MM.1S (cell line): ENCODE measurements around the gene RNF10.

Experiments used
- CTCF ChIP-seq: fragments of 300-600 bp; sonication (generic); IDR thresholded peaks from 2 replicates; pipeline ENCODE4 v1.5.1; 2016; ENCODE audit warnings: antibody characterized with exemption, low read length, mixed read lengths
- EZH2 ChIP-seq: fragments of 300-600 bp; sonication (generic); optimal IDR thresholded peaks from 2 replicates; pipeline ENCODE3; 2017; ENCODE audit warnings: low read depth, mild to moderate bottlenecking, antibody characterized with exemption, low read length, mixed read lengths
- EZH2phosphoT487 ChIP-seq: fragments of 300-600 bp; sonication (generic); IDR thresholded peaks from 2 replicates; pipeline ENCODE4 v1.6.1; 2018; ENCODE audit warnings: antibody characterized with exemption, low read length

DNA sequence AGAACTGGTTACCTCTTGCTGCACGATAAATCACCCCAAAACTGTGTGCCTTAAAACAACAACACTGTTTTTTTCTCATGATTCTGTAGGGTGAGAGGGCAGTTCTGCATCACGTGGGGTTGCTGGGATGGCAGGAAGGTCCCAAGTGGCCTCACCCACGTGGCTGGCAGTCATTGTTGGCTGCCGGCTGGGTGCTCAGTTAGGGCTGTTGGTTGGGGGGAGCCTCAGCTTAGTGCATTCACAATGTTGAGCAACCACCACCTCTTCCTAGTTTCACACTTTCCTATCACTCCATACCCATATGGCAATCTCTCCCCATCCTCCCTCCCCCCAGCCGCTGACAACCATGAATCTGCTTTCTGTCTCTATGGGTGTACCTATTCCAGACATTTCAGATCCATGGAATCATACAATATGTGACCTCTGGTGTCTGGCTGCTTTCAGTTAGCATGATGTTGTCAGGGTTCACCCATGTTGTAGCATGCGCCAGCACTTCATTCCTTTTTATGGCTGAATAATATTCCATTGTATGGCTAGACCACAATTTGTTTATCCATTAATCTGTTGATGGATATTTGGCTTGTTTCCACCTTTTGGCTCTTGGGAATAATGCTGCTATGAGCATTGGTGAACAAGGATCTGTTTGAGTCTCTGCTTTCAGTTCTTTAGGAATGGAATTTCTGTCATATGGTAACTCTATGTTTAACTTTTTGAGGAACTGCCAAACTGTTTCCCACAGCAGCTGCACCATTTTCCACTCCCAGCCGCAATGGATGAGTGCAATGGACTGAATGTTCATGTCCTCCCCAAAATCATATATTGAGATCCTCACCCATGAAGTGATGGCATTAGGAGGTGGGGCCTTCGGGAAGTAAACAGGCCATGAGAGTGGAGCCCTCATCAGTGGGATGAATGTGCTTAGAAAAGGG is 58.2 kb downstream of the RNF10 start:
- TF ChIP-seq CTCF: no peak
- no peak for TF ChIP-seq EZH2
- no peak for TF ChIP-seq EZH2phosphoT487
